HG02884 (cell line): ENCODE results near the gene ABCD3.
"Not testable (repeated sequence)": the region's sequence is repeated elsewhere in the genome, so short reads cannot be mapped to it uniquely, and the experiment has no call there.

ENCODE experiments used
- ATAC-seq: cut with Tn5 transposase; IDR thresholded peaks from one replicate; pipeline ENCODE4 v1.9.1; 2021; ENCODE audit warnings: mild to moderate bottlenecking, moderate library complexity; ENCODE audit not compliant: unreplicated experiment

ABCD3 gene

GRCh38 chr1:94544706-94545490 is 126.7 kb downstream of the ABCD3 start:
- no peak for ATAC-seq

- no peak for ATAC-seq
Observed at GRCh38 chr1:94549706-94550105, 131.5 kb downstream of the ABCD3 start.

- no peak for ATAC-seq
Observed at GRCh38 chr1:94550396-94550795, 132.2 kb downstream of the ABCD3 start.

GRCh38 chr1:94550800-94551241 is 132.6 kb downstream of the ABCD3 start:
- no peak for ATAC-seq

GRCh38 chr1:94551449-94551848 is 133.3 kb downstream of the ABCD3 start:
- ATAC-seq: no peak

- ATAC-seq: no peak
Observed at GRCh38 chr1:94552071-94552586, 133.9 kb downstream of the ABCD3 start.

- no peak for ATAC-seq
Observed at GRCh38 chr1:94553323-94553730, 135.1 kb downstream of the ABCD3 start.

- no peak for ATAC-seq
Observed at GRCh38 chr1:94553931-94554330, 135.7 kb downstream of the ABCD3 start.

GRCh38 chr1:94554580-94554979 is 136.4 kb downstream of the ABCD3 start:
- ATAC-seq: no peak

GRCh38 chr1:94555091-94555490 is 136.9 kb downstream of the ABCD3 start:
- ATAC-seq: no peak

- ATAC-seq: no peak
Observed at GRCh38 chr1:94559921-94560320, 141.7 kb downstream of the ABCD3 start.

- no peak for ATAC-seq
Observed at GRCh38 chr1:94560333-94560732, 142.1 kb downstream of the ABCD3 start.

GRCh38 chr1:94562519-94563260 is 144.5 kb downstream of the ABCD3 start:
- ATAC-seq: no peak

GRCh38 chr1:94565901-94566300 is 147.7 kb downstream of the ABCD3 start:
- ATAC-seq: no peak

GRCh38 chr1:94566436-94566835 is 148.2 kb downstream of the ABCD3 start:
- ATAC-seq: not testable (repeated sequence)

- ATAC-seq: not testable (repeated sequence)
Observed at GRCh38 chr1:94567975-94568607, 149.9 kb downstream of the ABCD3 start.
